H1 (cell line): ENCODE results near the gene ARPP19. TPM values are rescaled to one million over a fixed set of nuclear protein-coding genes. Genes with fewer than 3 reads are reported as not detected.

Experiments used
- CTCF ChIA-PET: fragments of 300-600 bp; sonication (Branson Sonifier 250); formaldehyde crosslinking; loops from one replicate; lab custom pipeline; 2021; ENCODE audit not compliant: partially characterized antibody; lab: Charles Lee
- POLR2A ChIA-PET: fragments of 300-600 bp; sonication (Branson Sonifier 250); formaldehyde crosslinking; loops from one replicate; lab custom pipeline; 2021; ENCODE audit warnings: inconsistent platforms; ENCODE audit not compliant: partially characterized antibody; lab: Charles Lee
- DNase-seq, 2 experiments: peaks; one replicate each; pipeline versions ENCODE4 v3.0.0 to v3.0.0-alpha.2; 2010 to 2022; ENCODE audit warnings: low spot score in 2 of 2, low read depth in 1 of 2, mixed read lengths in 1 of 2
- FAIRE-seq: peaks from 2 replicates; lab custom pipeline; 2011; peaks lifted over from hg19 to GRCh38; lab: Jason Lieb, UNC
- H2AFZ ChIP-seq: 2 replicates; pipeline ENCODE4 v1.8.1; 2012; ENCODE audit warnings: low read length, inconsistent platforms
- H2AK5ac ChIP-seq: 2 replicates; pipeline ENCODE4 v1.6.1; 2013; ENCODE audit warnings: low read depth, low read length
- H2BK120ac ChIP-seq: replicated peaks from 2 replicates; pipeline ENCODE3; 2013; ENCODE audit warnings: low read depth, low read length, inconsistent platforms
- H2BK12ac ChIP-seq: 2 replicates; pipeline ENCODE4 v1.6.1; 2013; ENCODE audit warnings: low read depth, low read length
- H2BK15ac ChIP-seq: 2 replicates; pipeline ENCODE4 v1.6.1; 2013; ENCODE audit warnings: low read length
- H2BK20ac ChIP-seq: 2 replicates; pipeline ENCODE4 v1.6.1; 2013; ENCODE audit warnings: low read length
- H2BK5ac ChIP-seq: 2 replicates; pipeline ENCODE4 v1.6.1; 2013; ENCODE audit warnings: low read depth, low read length
- H3K14ac ChIP-seq: 2 replicates; pipeline ENCODE4 v1.6.1; 2013; ENCODE audit warnings: inconsistent platforms; ENCODE audit not compliant: insufficient read length
- H3K18ac ChIP-seq: 2 replicates; pipeline ENCODE4 v1.6.1; 2013; ENCODE audit warnings: low read length; ENCODE audit errors: extremely low read depth
- H3K23ac ChIP-seq: 2 replicates; pipeline ENCODE4 v1.6.1; 2013; ENCODE audit warnings: inconsistent platforms; ENCODE audit not compliant: insufficient read length
- H3K23me2 ChIP-seq: 2 replicates; pipeline ENCODE4 v1.6.1; 2013; ENCODE audit warnings: low read depth, low read length
- H3K27ac ChIP-seq: 2 replicates; pipeline ENCODE4 v1.6.1; 2011; ENCODE audit warnings: low read depth, low read length, inconsistent platforms
- H3K27me3 ChIP-seq, 4 experiments: replicated peaks in 1 of 4; 1 replicate in 1 of 4; 2 replicates in 3 of 4; pipeline versions ENCODE4 v1.6.1 to v1.8.1; 2011 to 2013; ENCODE audit warnings: low read length in 3 of 4, mild to moderate bottlenecking in 3 of 4, inconsistent platforms in 2 of 4, mixed read lengths in 2 of 4, moderate library complexity in 1 of 4; ENCODE audit not compliant: control insufficient read depth in 3 of 4, insufficient read depth in 3 of 4; ENCODE audit errors: extremely low read depth in 1 of 4
- H3K36me3 ChIP-seq, 4 experiments: 2 replicates each; pipeline versions ENCODE4 v1.6.1 to v1.8.1; 2011 to 2013; ENCODE audit warnings: mild to moderate bottlenecking in 4 of 4, low read length in 3 of 4, moderate library complexity in 2 of 4, control low read depth in 1 of 4, inconsistent platforms in 1 of 4; ENCODE audit not compliant: insufficient read depth in 4 of 4, control insufficient read depth in 2 of 4
- H3K4ac ChIP-seq: replicated peaks from 2 replicates; pipeline ENCODE3; 2013; ENCODE audit warnings: low read length, low read depth, mixed read lengths, inconsistent platforms; ENCODE audit not compliant: insufficient read length
- H3K4me1 ChIP-seq, 4 experiments: replicated peaks in 1 of 4; 1 replicate in 1 of 4; 2 replicates in 3 of 4; pipeline versions ENCODE4 v1.6.1 to v1.8.1; 2011 to 2013; ENCODE audit warnings: low read length in 3 of 4, inconsistent platforms in 2 of 4, mixed read lengths in 1 of 4; ENCODE audit not compliant: insufficient read depth in 4 of 4, control insufficient read depth in 3 of 4
- H3K4me2 ChIP-seq, 2 experiments: 2 replicates each; pipeline versions ENCODE4 v1.6.1 to v1.8.1; 2011 to 2013; ENCODE audit warnings: low read depth in 2 of 2, low read length in 2 of 2, control low read depth in 1 of 2, inconsistent platforms in 1 of 2, mild to moderate bottlenecking in 1 of 2; ENCODE audit not compliant: insufficient read depth in 1 of 2
- H3K4me3 ChIP-seq, 4 experiments: fragments of 200-600, 300-600 bp in 1 of 4; sonication (generic), shearing (Covaris generic), sonication (Bioruptor Twin) in 1 of 4; 2 replicates each; pipeline versions ENCODE4 v1.5.1 to v1.8.1; 2011 to 2016; ENCODE audit warnings: low read length in 4 of 4, low read depth in 3 of 4, control low read depth in 2 of 4, inconsistent platforms in 2 of 4, mild to moderate bottlenecking in 2 of 4, mixed read lengths in 1 of 4, moderate library complexity in 1 of 4; ENCODE audit not compliant: insufficient read depth in 2 of 4; ENCODE audit errors: extremely low read depth in 1 of 4
- H3K56ac ChIP-seq: replicated peaks from 2 replicates; pipeline ENCODE3; 2013; ENCODE audit warnings: low read depth, mild to moderate bottlenecking, mixed read lengths, low read length, inconsistent platforms; ENCODE audit not compliant: insufficient read length
- H3K79me1 ChIP-seq: 2 replicates; pipeline ENCODE4 v1.6.1; 2013; ENCODE audit warnings: low read depth, low read length, control low read depth
- H3K79me2 ChIP-seq, 2 experiments: 2 replicates each; pipeline versions ENCODE4 v1.6.1 to v1.8.1; 2012 to 2013; ENCODE audit warnings: low read length in 2 of 2, mild to moderate bottlenecking in 2 of 2, inconsistent platforms in 1 of 2; ENCODE audit not compliant: insufficient read depth in 2 of 2, control insufficient read depth in 1 of 2
- H3K9ac ChIP-seq, 4 experiments: replicated peaks in 1 of 4; 1 replicate in 1 of 4; 2 replicates in 3 of 4; pipeline versions ENCODE4 v1.6.1 to v1.8.1; 2011 to 2013; ENCODE audit warnings: low read depth in 3 of 4, low read length in 3 of 4, control low read depth in 2 of 4, mild to moderate bottlenecking in 2 of 4, moderate library complexity in 2 of 4, inconsistent platforms in 1 of 4; ENCODE audit errors: extremely low read depth in 1 of 4
- H3K9me3 ChIP-seq, 2 experiments: 2 replicates each; pipeline versions ENCODE4 v1.6.1 to v1.8.1; 2012 to 2013; ENCODE audit warnings: mild to moderate bottlenecking in 2 of 2, moderate library complexity in 2 of 2, control low read depth in 1 of 2, inconsistent platforms in 1 of 2, low read depth in 1 of 2, low read length in 1 of 2, mixed read lengths in 1 of 2; ENCODE audit not compliant: insufficient read depth in 2 of 2
- H4K20me1 ChIP-seq, 2 experiments: replicated peaks in 1 of 2; 2 replicates each; pipeline versions ENCODE3 to v1.8.1; 2011 to 2013; ENCODE audit warnings: inconsistent platforms in 2 of 2, low read length in 2 of 2, mild to moderate bottlenecking in 1 of 2; ENCODE audit not compliant: insufficient read depth in 2 of 2, control insufficient read depth in 1 of 2
- H4K5ac ChIP-seq: 2 replicates; pipeline ENCODE4 v1.6.1; 2013; ENCODE audit warnings: low read length, low read depth, mixed read lengths, inconsistent platforms; ENCODE audit not compliant: insufficient read length
- H4K8ac ChIP-seq: 2 replicates; pipeline ENCODE4 v1.8.0; 2013; ENCODE audit warnings: mild to moderate bottlenecking, moderate library complexity, low read length, inconsistent platforms; ENCODE audit not compliant: insufficient read depth; ENCODE audit errors: extremely low read depth
- H4K91ac ChIP-seq: replicated peaks from 2 replicates; pipeline ENCODE3; 2013; ENCODE audit warnings: low read length, mixed read lengths, inconsistent platforms; ENCODE audit not compliant: insufficient read length
- ATF3 ChIP-seq: IDR thresholded peaks from 2 replicates; pipeline ENCODE4 v1.6.1; 2011; ENCODE audit warnings: low read depth, mild to moderate bottlenecking, low read length; ENCODE audit not compliant: insufficient read depth
- BACH1 ChIP-seq: IDR thresholded peaks from 2 replicates; pipeline ENCODE4 v1.6.1; 2012; ENCODE audit warnings: low read length, improper control_type of control experiment
- CEBPB ChIP-seq: IDR thresholded peaks from 2 replicates; pipeline ENCODE4 v1.6.1; 2012; ENCODE audit warnings: low read depth, low read length
- EZH2 ChIP-seq: fragments of 200-600 bp; sonication (generic); IDR thresholded peaks from 2 replicates; pipeline ENCODE4 v1.7.1; 2012; ENCODE audit warnings: low read depth, mild to moderate bottlenecking, moderate library complexity, low read length, inconsistent platforms; ENCODE audit not compliant: severe bottlenecking
- KDM5A ChIP-seq: fragments of 200-600 bp; IDR thresholded peaks from 2 replicates; pipeline ENCODE4 v1.7.1; 2012; ENCODE audit warnings: mild to moderate bottlenecking, low read length, inconsistent platforms, mixed read lengths
- RAD21 ChIP-seq, 2 experiments: IDR thresholded peaks in 1 of 2; conservative IDR thresholded peaks in 1 of 2; 2 replicates each; pipeline ENCODE4 v1.6.1; 2011; ENCODE audit warnings: low read depth in 2 of 2, low read length in 2 of 2, improper control_type of control experiment in 1 of 2, inconsistent platforms in 1 of 2, mild to moderate bottlenecking in 1 of 2, moderate library complexity in 1 of 2
- RNF2 ChIP-seq: fragments of 200-900, 300-1000 bp; sonication (generic); IDR thresholded peaks from 2 replicates; pipeline ENCODE4 v1.7.1; 2016; ENCODE audit warnings: borderline replicate concordance, low read depth, mild to moderate bottlenecking, antibody characterized with exemption, low read length; ENCODE audit not compliant: poor library complexity, severe bottlenecking; ENCODE audit errors: missing control alignments
- SUZ12 ChIP-seq: fragments of 200-600 bp; sonication (generic); IDR thresholded peaks from 2 replicates; pipeline ENCODE4 v1.6.1; 2012; ENCODE audit warnings: mild to moderate bottlenecking, inconsistent platforms, low read length, moderate library complexity, mixed read lengths
- TAF1 ChIP-seq: IDR thresholded peaks from 2 replicates; pipeline ENCODE4 v1.6.1; 2011; ENCODE audit warnings: mild to moderate bottlenecking, low read depth, low read length
- YY1 ChIP-seq: IDR thresholded peaks from 2 replicates; pipeline ENCODE4 v1.6.1; 2011; ENCODE audit warnings: low read depth, mild to moderate bottlenecking, low read length
- WGBS, 2 experiments: shearing (Covaris generic) in 1 of 2; methylation state at CpG; one replicate each; pipeline versions ENCODE4 v1.1.6 to v1.1.7; 2013 to 2015; ENCODE audit warnings: low lambda C conversion rate in 2 of 2, mixed read lengths in 2 of 2, inconsistent platforms in 1 of 2, low coverage in 1 of 2, missing lambda C conversion rate in 1 of 2; ENCODE audit not compliant: insufficient replicate concordance in 2 of 2, insufficient coverage in 1 of 2, insufficient read length in 1 of 2; ENCODE audit errors: extremely low coverage in 1 of 2, missing lambda C conversion rate in 1 of 2; 5-methylcytosine and 5-hydroxymethylcytosine counted together
- polyA plus RNA-seq, 7 experiments: library from polyadenylated mRNA; depleted of rRNA in 3 of 7; stranded (reverse) in 5 of 7; unstranded in 2 of 7; fragments of >200 nt in 5 of 7; fragments of 200-250 nt in 2 of 7; gene quantifications; 1 replicate in 5 of 7; 2 replicates in 1 of 7; 4 replicates in 1 of 7; pipeline versions ENCODE4 v1.2.1 to v1.2.3, GENCODE V29; 2011 to 2013; ENCODE audit warnings: missing spikeins in 2 of 7, mixed read lengths in 2 of 7
- total RNA-seq: library from RNA; stranded (reverse); fragmentation: NEBNext Ultra II Directional; extraction: Animal tissue kit (Norgen Biotek cat#: 25700); gene quantifications from 2 replicates; pipeline ENCODE4 v1.2.1, GENCODE V29; 2021

The ARPP19 gene
- total and polyA plus RNA-seq, 2 of the 8 experiments (the other 6 are each of a cell fraction or from before 2014, with no cell fraction given) = 81.9 to 274 TPM

GRCh38 chr15:52529940-52530339 is 38.9 kb downstream of the ARPP19 start:
- Histone ChIP-seq H3K27me3 (peaks cover 6 to 29% (median 20%) of the 10 kb centered on the region in 4 experiments), H2AK5ac (0 out of 2 replicates have a peak overlapping the region, but pooled peaks have one; percentile 14), H3K9me3 (no peaks in the 10 kb centered on the region), H3K4me3 (peak overlapping the region; percentile 57 to 78 (median 66); a peak in 7 of 8 replicates), H4K20me1 (peaks cover 0 to 2% of the 10 kb centered on the region in 2 experiments), H2BK15ac (no peak overlapping the region), H2BK120ac (no peak overlapping the region), H3K9ac (peak overlapping the region in 1 of 4 experiments; percentile 6; a peak in 1 of 7 replicates), H4K91ac (no peak overlapping the region), H3K4me2 (peak overlapping the region; percentile 83 to 97), H3K14ac (no peak overlapping the region), H3K79me1 (no peaks in the 10 kb centered on the region), H3K23ac (no peak overlapping the region), H4K8ac (no peak overlapping the region), H3K4ac (no peak overlapping the region), H3K36me3 (no peaks in the 10 kb centered on the region), H3K27ac (no peak overlapping the region), H3K23me2 (peaks cover 7% of the 10 kb centered on the region; the same call in 1 of the 2 replicates), H4K5ac (no peak overlapping the region), H3K18ac (0 out of 2 replicates have a peak overlapping the region, but pooled peaks have one; percentile 13), H2BK12ac (0 out of 2 replicates have a peak overlapping the region, but pooled peaks have one; percentile 72), H3K56ac (no peak overlapping the region), H2AFZ (peak overlapping the region; percentile 84), H2BK5ac (no peak overlapping the region), H3K79me2 (peaks cover 0 to 23% of the 10 kb centered on the region in 2 experiments; a peak in 2 of 4 replicates), H2BK20ac (no peak overlapping the region), H3K4me1 (peaks cover 4 to 11% (median 6%) of the 10 kb centered on the region in 4 experiments; a peak in 6 of 7 replicates)
- ChIA-PET POLR2A (interaction anchor here (1.1 kb wide), 1 partner anchor 15 kb away, joined by 3 read pairs; no protein-coding TSS in a partner anchor), CTCF (no interaction called here)
- WGBS, 2 experiments = 40% methylated on average over 11 of the region's 11 CpGs; no CpG with 5 or more reads in 1 of the 2 experiments
- DNase-seq (no peak), FAIRE-seq (no peak)
- TF ChIP-seq BACH1 (no peak), CEBPB (no peak), YY1 (no peak), EZH2 (peak; percentile 30), ATF3 (no peak), SUZ12 (peak; percentile 9; the same call in 1 of the 2 replicates), KDM5A (no peak), RNF2 (peak; percentile 2), RAD21 (IDR thresholded peaks at IDR 0.05 in 1 of 2, conservative IDR thresholded peaks at IDR 0.05 in 1 of 2; ENCODE audit: low read depth in 2 of 2, low read length in 2 of 2) (no peak), TAF1 (no peak)
